HG03439 (cell line): ENCODE measurements around the gene SERPINF2.
"Not testable (repeated sequence)": the region's sequence is repeated elsewhere in the genome, so short reads cannot be mapped to it uniquely, and the experiment has no call there.

ENCODE experiments used
- ATAC-seq: cut with Tn5 transposase; IDR thresholded peaks from one replicate; pipeline ENCODE4 v1.9.1; 2021; ENCODE audit warnings: mild to moderate bottlenecking, moderate library complexity; ENCODE audit not compliant: unreplicated experiment

SERPINF2 gene

GRCh38 chr17:1742371-1743087 lies at the start of gene SERPINF2:
Gene SERPINF2 (plus strand): TSS chr17:1742871. CDS start chr17:1744996, 2,125 bp downstream.
- no peak for ATAC-seq

DNA sequence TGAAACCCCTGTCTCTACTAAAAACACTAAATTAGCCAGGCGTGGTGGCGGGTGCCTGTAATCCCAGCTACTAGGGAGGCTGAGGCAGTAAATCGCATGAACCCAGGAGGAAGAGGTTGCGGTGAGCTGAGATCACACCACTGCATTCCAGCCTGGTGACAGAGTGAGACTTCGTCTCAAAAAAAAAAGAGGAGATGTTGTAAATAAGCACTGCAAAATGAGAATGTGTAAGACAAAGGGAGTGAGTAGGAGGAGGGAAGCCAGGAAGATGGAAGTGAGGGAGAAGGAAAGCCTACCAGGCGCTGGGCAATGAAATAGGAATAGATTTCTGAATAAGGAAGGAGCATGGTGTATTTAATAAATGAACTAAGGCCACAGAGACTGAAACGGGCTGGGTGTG lies 49.3 kb upstream of the SERPINF2 start:
- ATAC-seq: no peak

- no peak for ATAC-seq
These were observed 47.3 kb upstream of the SERPINF2 start for GRCh38 chr17:1695365-1695764.

GRCh38 chr17:1697681-1698080 lies 45.0 kb upstream of the SERPINF2 start:
- ATAC-seq: no peak

DNA sequence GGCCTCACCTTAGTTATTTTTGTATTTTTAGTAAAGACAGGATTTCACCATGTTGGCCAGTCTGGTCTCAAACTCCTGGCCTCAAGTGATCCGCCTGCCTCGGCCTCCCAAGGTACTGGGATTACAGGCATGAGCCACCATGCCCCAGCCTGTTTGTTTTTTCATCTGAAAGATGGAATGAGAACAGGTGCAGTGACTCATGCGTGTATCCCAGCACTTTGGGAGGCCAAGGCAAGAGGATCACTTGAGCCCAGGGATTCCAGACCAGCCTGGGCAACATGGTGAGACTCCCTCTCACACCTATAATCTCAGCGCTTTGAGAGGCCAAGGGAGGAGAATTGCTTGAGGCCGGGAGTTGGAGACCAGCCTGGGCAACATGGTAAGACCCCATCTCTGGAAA lies 42.8 kb upstream of the SERPINF2 start:
- not testable (repeated sequence) for ATAC-seq

GRCh38 chr17:1703063-1703462 lies 39.6 kb upstream of the SERPINF2 start:
- ATAC-seq: no peak

DNA sequence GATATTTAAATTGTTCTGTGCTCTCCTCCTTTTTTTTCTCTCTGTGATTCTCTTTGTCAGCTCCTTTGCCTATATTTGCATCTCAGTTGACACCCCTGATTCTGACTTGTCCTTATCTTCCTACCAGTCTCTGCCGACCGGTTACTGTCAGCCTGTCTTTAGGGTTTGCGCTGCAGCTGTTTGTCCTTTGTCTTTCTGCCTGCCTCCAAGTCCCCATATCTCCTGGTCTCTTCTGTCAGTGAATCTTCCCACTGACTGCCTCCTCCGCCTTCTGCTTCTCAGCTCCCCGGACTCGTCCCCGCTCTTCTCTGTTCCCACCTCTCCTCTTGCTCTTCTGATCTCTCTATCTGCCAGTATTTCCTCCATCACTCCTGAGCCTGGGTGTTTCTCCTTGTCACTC lies 37.7 kb upstream of the SERPINF2 start:
- no peak for ATAC-seq

GRCh38 chr17:1707107-1707506 lies 35.6 kb upstream of the SERPINF2 start:
- ATAC-seq: no peak

DNA sequence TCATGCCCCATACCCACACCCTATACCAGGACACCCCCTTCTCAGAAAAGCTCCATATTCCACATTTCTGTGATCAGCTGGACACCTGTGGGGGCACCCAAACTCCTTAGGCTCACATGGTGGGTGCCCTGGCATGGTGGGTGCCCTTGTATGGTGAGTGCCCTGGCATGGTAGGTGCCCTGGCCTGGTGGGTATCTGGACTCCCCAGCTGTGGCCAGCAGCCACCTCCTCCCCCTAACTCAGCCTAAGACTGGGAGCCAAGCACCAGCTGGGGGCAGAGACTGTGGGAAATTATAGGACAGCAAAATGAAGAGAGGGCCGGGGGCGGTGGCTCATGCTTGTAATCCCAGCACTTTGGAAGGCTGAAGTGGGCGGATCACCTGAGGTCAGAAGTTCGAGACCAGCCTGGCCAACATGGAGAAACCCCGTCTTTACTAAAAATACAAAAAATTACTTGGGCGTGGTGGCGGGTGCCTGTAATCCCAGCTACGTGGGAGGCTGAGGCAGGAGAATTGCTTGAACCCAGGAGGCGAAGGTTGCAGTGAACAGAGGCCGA lies 33.8 kb upstream of the SERPINF2 start:
- not testable (repeated sequence) for ATAC-seq

- no peak for ATAC-seq
These were observed 33.2 kb upstream of the SERPINF2 start for GRCh38 chr17:1709403-1709951.

GRCh38 chr17:1709971-1710806 lies 32.5 kb upstream of the SERPINF2 start, which contains the start of gene TLCD2:
Gene TLCD2 (minus strand): TSS chr17:1710377. CDS start chr17:1710242, 135 bp downstream.
- ATAC-seq: no peak

DNA sequence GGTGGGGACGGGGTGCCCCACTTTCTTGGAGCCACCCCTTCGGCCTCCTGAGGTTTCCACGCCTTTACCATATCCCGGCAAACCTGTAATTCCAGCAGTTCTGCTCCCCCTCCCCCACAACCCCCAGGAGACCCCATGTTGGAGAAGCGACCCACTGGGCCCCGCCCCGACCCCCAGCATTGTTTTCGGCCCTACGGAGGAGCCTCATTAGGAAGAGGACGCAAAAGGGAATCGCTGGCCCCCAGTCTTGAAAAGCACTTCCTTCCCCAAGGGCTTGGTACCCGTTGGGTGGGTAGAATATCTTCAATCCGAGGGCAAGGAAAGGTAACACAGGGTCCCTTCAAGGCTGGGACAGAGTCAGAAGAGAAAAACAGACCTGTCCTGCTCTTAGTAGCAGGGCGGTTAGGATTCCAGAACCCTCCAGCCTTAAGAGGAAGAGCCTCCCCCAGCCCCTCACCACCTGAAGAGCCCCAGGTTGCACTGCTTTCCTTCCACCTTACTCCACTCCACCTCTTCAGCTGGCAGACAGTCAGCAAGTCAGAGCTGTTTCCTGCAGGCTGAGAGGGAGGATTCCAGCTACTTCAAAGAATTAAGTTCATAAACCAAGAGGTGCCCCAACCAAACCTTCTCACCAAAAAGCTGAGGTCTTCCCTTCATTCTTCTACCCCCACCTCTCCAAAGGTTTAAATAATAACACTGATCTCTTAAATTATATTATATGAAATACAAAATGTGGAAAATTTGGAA lies 31.7 kb upstream of the SERPINF2 start:
- no peak for ATAC-seq

GRCh38 chr17:1711804-1712203 lies 30.9 kb upstream of the SERPINF2 start:
- ATAC-seq: no peak

DNA sequence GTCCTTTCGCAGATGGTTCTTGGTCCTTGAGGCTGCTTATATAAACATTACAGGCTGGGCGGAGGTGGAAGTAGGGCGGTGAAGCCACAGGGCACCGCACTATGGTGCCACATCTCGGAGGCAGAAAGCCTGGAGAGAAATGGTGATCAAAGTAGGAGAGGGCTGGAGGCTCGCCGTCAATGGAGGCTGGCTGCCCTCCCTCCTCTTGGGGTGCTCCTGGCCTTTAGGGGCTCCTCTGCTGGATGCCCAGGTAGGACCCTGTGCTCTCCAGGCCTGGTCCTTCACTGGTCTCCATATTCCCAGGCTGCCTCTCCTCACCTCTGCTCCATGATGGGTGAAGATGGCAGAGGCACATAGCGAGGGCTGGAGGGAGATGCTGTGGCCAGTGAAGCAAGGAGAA lies 30.4 kb upstream of the SERPINF2 start:
- no peak for ATAC-seq

- no peak for ATAC-seq
These were observed 29.4 kb upstream of the SERPINF2 start for GRCh38 chr17:1713160-1713877.

GRCh38 chr17:1713878-1714426 lies 28.7 kb upstream of the SERPINF2 start:
- ATAC-seq: no peak

DNA sequence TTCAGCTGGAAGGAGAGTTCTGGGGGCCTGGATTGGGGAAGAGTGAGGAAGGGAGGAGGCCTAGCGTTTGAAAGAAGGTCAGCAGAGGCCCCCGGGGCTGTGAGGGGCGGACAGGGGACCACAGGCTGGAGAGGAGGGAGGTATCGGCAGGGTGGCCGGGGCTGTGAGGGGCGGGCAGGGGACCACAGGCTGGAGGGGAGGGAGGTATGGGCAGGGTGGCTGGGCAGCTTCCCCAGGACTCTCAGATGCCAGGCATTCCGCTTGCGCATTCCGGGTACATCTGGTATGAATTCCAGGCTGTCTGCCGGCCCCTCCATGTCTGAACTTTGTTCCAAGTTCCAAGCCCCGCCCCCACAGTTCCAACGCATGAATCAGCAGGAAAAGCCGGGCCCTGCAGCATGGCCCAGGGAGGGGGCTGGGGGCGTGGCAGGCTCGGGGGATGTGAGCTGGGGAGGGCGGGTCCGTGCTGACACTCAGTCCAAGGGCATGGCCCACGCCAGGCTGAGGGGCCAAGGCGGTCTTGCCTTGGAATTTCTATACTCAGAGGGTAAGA lies 28.2 kb upstream of the SERPINF2 start:
- no peak for ATAC-seq

GRCh38 chr17:1714980-1715802 lies 27.5 kb upstream of the SERPINF2 start:
- ATAC-seq: no peak

DNA sequence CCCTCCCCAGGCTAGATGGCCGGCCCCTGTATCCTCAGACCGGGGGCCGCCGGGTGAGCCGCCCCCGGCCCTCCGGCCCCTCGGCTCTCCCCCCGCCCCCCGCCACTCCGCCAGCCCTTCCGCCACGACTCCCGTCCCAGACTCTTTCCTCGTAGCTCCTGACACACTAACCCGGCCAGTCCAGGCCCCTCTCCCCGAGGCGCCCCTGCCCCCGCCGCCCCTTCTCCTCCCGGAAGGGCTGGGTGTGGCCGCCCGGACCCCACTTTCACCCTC lies 26.9 kb upstream of the SERPINF2 start:
- ATAC-seq: no peak
